ENCODE results near the gene WNT5B.

WNT5B gene

GRCh38 chr12:1644534-1645438 is 15.8 kb downstream of the WNT5B start:
- Histone ChIP-seq H2BK15ac (ENCODE audit: low read length) (no peak overlapping the region), H3K23ac (ENCODE audit: low read depth, low read length, poor library complexity) (no peak overlapping the region), H3K4me2 (ENCODE audit: insufficient read depth, low read length, poor library complexity, severe bottlenecking) (no peak overlapping the region), H2BK12ac (ENCODE audit: low read length) (no peak overlapping the region), H3K36me3 (replicated peaks in 1 of 2; ENCODE audit: control insufficient read depth in 2 of 2, insufficient read depth in 2 of 2, low read length in 2 of 2) (peaks cover 0 to 52% of the 10 kb centered on the region in 2 donors), H2BK120ac (ENCODE audit: low read depth, low read length) (no peak overlapping the region), H2BK5ac (ENCODE audit: low read length) (no peak overlapping the region), H3K4me3 (ENCODE audit: low read length in 2 of 2) (no peak overlapping the region), H3K27ac (replicated peaks; ENCODE audit: low read length) (no peak overlapping the region), H2AK5ac (ENCODE audit: low read depth, low read length) (no peak overlapping the region), H3K4ac (ENCODE audit: low read length) (no peak overlapping the region), H3K9ac (ENCODE audit: low read depth, low read length, poor library complexity) (no peak overlapping the region), H3K27me3 (ENCODE audit: control insufficient read depth in 3 of 3, insufficient read depth in 3 of 3, low read depth in 1 of 3, low read length in 3 of 3) (peaks cover 0 to 12% (median 0%) of the 10 kb centered on the region in 3 experiments), H2AFZ (ENCODE audit: low read length) (peak overlapping the region; percentile 84), H3K9me3 (replicated peaks in 1 of 2; ENCODE audit: control insufficient read depth in 2 of 2, insufficient read depth in 1 of 2, low read depth in 1 of 2, low read length in 2 of 2) (peaks cover 0 to 2% of the 10 kb centered on the region in 2 donors), H4K91ac (ENCODE audit: low read depth, low read length, poor library complexity) (no peak overlapping the region), H3K79me1 (ENCODE audit: low read depth, low read length) (peaks cover 8% of the 10 kb centered on the region), H3K18ac (ENCODE audit: low read length) (no peak overlapping the region), H3K4me1 (ENCODE audit: control insufficient read depth in 2 of 2, insufficient read depth in 1 of 2, low read depth in 1 of 2, low read length in 2 of 2) (peaks cover 4 to 11% of the 10 kb centered on the region in 2 donors), H4K8ac (ENCODE audit: low read depth, low read length) (no peak overlapping the region), H3K14ac (ENCODE audit: low read length) (no peak overlapping the region)
- DNase-seq (ENCODE audit: low spot score) = no peak
- no CpG with 5 or more reads among the region's 15 CpGs for WGBS, 2 donors (ENCODE audit: extremely low coverage in 2 of 2, insufficient read length in 2 of 2, insufficient replicate concordance in 1 of 2)

GRCh38 chr12:1645819-1646218 is 16.8 kb downstream of the WNT5B start:
- Histone ChIP-seq H2BK12ac (ENCODE audit: low read length) (no peak overlapping the region), H3K4me3 (ENCODE audit: low read length in 2 of 2) (no peak overlapping the region), H3K18ac (ENCODE audit: low read length) (no peak overlapping the region), H3K9me3 (replicated peaks in 1 of 2; ENCODE audit: control insufficient read depth in 2 of 2, insufficient read depth in 1 of 2, low read depth in 1 of 2, low read length in 2 of 2) (peaks cover 0 to 2% of the 10 kb centered on the region in 2 donors), H4K8ac (ENCODE audit: low read depth, low read length) (no peak overlapping the region), H4K91ac (ENCODE audit: low read depth, low read length, poor library complexity) (no peak overlapping the region), H3K14ac (ENCODE audit: low read length) (no peak overlapping the region), H3K36me3 (replicated peaks in 1 of 2; ENCODE audit: control insufficient read depth in 2 of 2, insufficient read depth in 2 of 2, low read length in 2 of 2) (peaks cover 0 to 49% of the 10 kb centered on the region in 2 donors), H2BK5ac (ENCODE audit: low read length) (no peak overlapping the region), H3K9ac (ENCODE audit: low read depth, low read length, poor library complexity) (no peak overlapping the region), H3K27me3 (ENCODE audit: control insufficient read depth in 3 of 3, insufficient read depth in 3 of 3, low read depth in 1 of 3, low read length in 3 of 3) (peaks cover 0 to 19% (median 0%) of the 10 kb centered on the region in 3 experiments), H3K23ac (ENCODE audit: low read depth, low read length, poor library complexity) (no peak overlapping the region), H2AFZ (ENCODE audit: low read length) (no peak overlapping the region), H3K27ac (replicated peaks; ENCODE audit: low read length) (no peak overlapping the region), H3K4me1 (ENCODE audit: control insufficient read depth in 2 of 2, insufficient read depth in 1 of 2, low read depth in 1 of 2, low read length in 2 of 2) (peaks cover 4 to 11% of the 10 kb centered on the region in 2 donors), H2BK15ac (ENCODE audit: low read length) (no peak overlapping the region), H3K4ac (ENCODE audit: low read length) (no peak overlapping the region), H3K79me1 (ENCODE audit: low read depth, low read length) (peaks cover 8% of the 10 kb centered on the region), H2AK5ac (ENCODE audit: low read depth, low read length) (no peak overlapping the region), H3K4me2 (ENCODE audit: insufficient read depth, low read length, poor library complexity, severe bottlenecking) (no peak overlapping the region), H2BK120ac (ENCODE audit: low read depth, low read length) (no peak overlapping the region)
- no peak for DNase-seq (ENCODE audit: low spot score)
- no CpG with 5 or more reads among the region's 29 CpGs for WGBS, 2 donors (ENCODE audit: extremely low coverage in 2 of 2, insufficient read length in 2 of 2, insufficient replicate concordance in 1 of 2)

- DNase-seq (ENCODE audit: low spot score) = no peak
Observed at GRCh38 chr12:1646569-1647284, 17.7 kb downstream of the WNT5B start.

GRCh38 chr12:1647285-1647669 is 18.2 kb downstream of the WNT5B start:
- H2AK5ac ChIP-seq (ENCODE audit: low read depth, low read length) = no peak overlapping the region
- DNase-seq (ENCODE audit: low spot score) = no peak
- H4K91ac ChIP-seq (ENCODE audit: low read depth, low read length, poor library complexity) = no peak overlapping the region
- peaks cover 0 to 43% of the 10 kb centered on the region in 2 donors for H3K36me3 ChIP-seq (replicated peaks in 1 of 2; ENCODE audit: control insufficient read depth in 2 of 2, insufficient read depth in 2 of 2, low read length in 2 of 2)
- H3K9ac ChIP-seq (ENCODE audit: low read depth, low read length, poor library complexity) = no peak overlapping the region
- H3K18ac ChIP-seq (ENCODE audit: low read length) = no peak overlapping the region
- no peak overlapping the region for H3K4me2 ChIP-seq (ENCODE audit: insufficient read depth, low read length, poor library complexity, severe bottlenecking)
- H3K14ac ChIP-seq (ENCODE audit: low read length) = no peak overlapping the region
- H3K4me1 ChIP-seq (ENCODE audit: control insufficient read depth in 2 of 2, insufficient read depth in 1 of 2, low read depth in 1 of 2, low read length in 2 of 2) = peaks cover 4 to 11% of the 10 kb centered on the region in 2 donors
- no peak overlapping the region for H2BK15ac ChIP-seq (ENCODE audit: low read length)
- H2BK12ac ChIP-seq (ENCODE audit: low read length) = no peak overlapping the region
- H2AFZ ChIP-seq (ENCODE audit: low read length) = no peak overlapping the region
- no peak overlapping the region for H3K4me3 ChIP-seq (ENCODE audit: low read length in 2 of 2)
- H3K23ac ChIP-seq (ENCODE audit: low read depth, low read length, poor library complexity) = no peak overlapping the region
- H2BK5ac ChIP-seq (ENCODE audit: low read length) = no peak overlapping the region
- no peak overlapping the region for H4K8ac ChIP-seq (ENCODE audit: low read depth, low read length)
- WGBS, 2 donors (ENCODE audit: extremely low coverage in 2 of 2, insufficient read length in 2 of 2, insufficient replicate concordance in 1 of 2) = no CpG with 5 or more reads among the region's 3 CpGs
- no peak overlapping the region for H3K27ac ChIP-seq (replicated peaks; ENCODE audit: low read length)
- peaks cover 0 to 31% (median 0%) of the 10 kb centered on the region in 3 experiments for H3K27me3 ChIP-seq (ENCODE audit: control insufficient read depth in 3 of 3, insufficient read depth in 3 of 3, low read depth in 1 of 3, low read length in 3 of 3)
- H3K79me1 ChIP-seq (ENCODE audit: low read depth, low read length) = peaks cover 5% of the 10 kb centered on the region
- H3K4ac ChIP-seq (ENCODE audit: low read length) = no peak overlapping the region
- peaks cover 0 to 2% of the 10 kb centered on the region in 2 donors for H3K9me3 ChIP-seq (replicated peaks in 1 of 2; ENCODE audit: control insufficient read depth in 2 of 2, insufficient read depth in 1 of 2, low read depth in 1 of 2, low read length in 2 of 2)
- H2BK120ac ChIP-seq (ENCODE audit: low read depth, low read length) = no peak overlapping the region

More at GRCh38 chr12:1646569-1647284, 17.7 kb downstream of the WNT5B start:
- Histone ChIP-seq H3K27me3 (ENCODE audit: control insufficient read depth in 3 of 3, insufficient read depth in 3 of 3, low read depth in 1 of 3, low read length in 3 of 3) (peaks cover 0 to 26% (median 0%) of the 10 kb centered on the region in 3 experiments), H2BK120ac (ENCODE audit: low read depth, low read length) (no peak overlapping the region), H2AFZ (ENCODE audit: low read length) (no peak overlapping the region), H3K4me2 (ENCODE audit: insufficient read depth, low read length, poor library complexity, severe bottlenecking) (no peak overlapping the region), H3K4me1 (ENCODE audit: control insufficient read depth in 2 of 2, insufficient read depth in 1 of 2, low read depth in 1 of 2, low read length in 2 of 2) (peaks cover 4 to 11% of the 10 kb centered on the region in 2 donors), H3K23ac (ENCODE audit: low read depth, low read length, poor library complexity) (no peak overlapping the region), H3K9me3 (replicated peaks in 1 of 2; ENCODE audit: control insufficient read depth in 2 of 2, insufficient read depth in 1 of 2, low read depth in 1 of 2, low read length in 2 of 2) (peaks cover 0 to 2% of the 10 kb centered on the region in 2 donors), H3K27ac (replicated peaks; ENCODE audit: low read length) (no peak overlapping the region), H2BK5ac (ENCODE audit: low read length) (no peak overlapping the region), H2BK12ac (ENCODE audit: low read length) (no peak overlapping the region), H3K14ac (ENCODE audit: low read length) (no peak overlapping the region), H3K4ac (ENCODE audit: low read length) (no peak overlapping the region), H3K9ac (ENCODE audit: low read depth, low read length, poor library complexity) (no peak overlapping the region), H2BK15ac (ENCODE audit: low read length) (no peak overlapping the region), H4K91ac (ENCODE audit: low read depth, low read length, poor library complexity) (no peak overlapping the region), H3K36me3 (replicated peaks in 1 of 2; ENCODE audit: control insufficient read depth in 2 of 2, insufficient read depth in 2 of 2, low read length in 2 of 2) (peaks cover 0 to 48% of the 10 kb centered on the region in 2 donors), H2AK5ac (ENCODE audit: low read depth, low read length) (no peak overlapping the region), H3K79me1 (ENCODE audit: low read depth, low read length) (peaks cover 8% of the 10 kb centered on the region), H3K18ac (ENCODE audit: low read length) (no peak overlapping the region), H3K4me3 (ENCODE audit: low read length in 2 of 2) (no peak overlapping the region), H4K8ac (ENCODE audit: low read depth, low read length) (no peak overlapping the region)
- WGBS, 2 donors (ENCODE audit: extremely low coverage in 2 of 2, insufficient read length in 2 of 2, insufficient replicate concordance in 1 of 2) = no CpG with 5 or more reads among the region's 21 CpGs

Data from neuronal stem cell (in vitro differentiated cells).